GM21526 (cell line): ENCODE data around the gene MAP3K13.
"Not testable (repeated sequence)": the region's sequence is repeated elsewhere in the genome, so short reads cannot be mapped to it uniquely, and the experiment has no call there.

Experiments
- ATAC-seq: cut with Tn5 transposase; IDR thresholded peaks from one replicate; pipeline ENCODE4 v1.9.1; 2021; ENCODE audit warnings: moderate library complexity; ENCODE audit not compliant: unreplicated experiment, low FRiP score

MAP3K13 gene

GRCh38 chr3:185439745-185440466, 77.0 kb downstream of the MAP3K13 start:
- ATAC-seq, result no peak

GRCh38 chr3:185442031-185442430, 79.1 kb downstream of the MAP3K13 start:
- no peak for ATAC-seq

- ATAC-seq, result no peak
Observed at GRCh38 chr3:185444329-185444728, 81.4 kb downstream of the MAP3K13 start.

DNA sequence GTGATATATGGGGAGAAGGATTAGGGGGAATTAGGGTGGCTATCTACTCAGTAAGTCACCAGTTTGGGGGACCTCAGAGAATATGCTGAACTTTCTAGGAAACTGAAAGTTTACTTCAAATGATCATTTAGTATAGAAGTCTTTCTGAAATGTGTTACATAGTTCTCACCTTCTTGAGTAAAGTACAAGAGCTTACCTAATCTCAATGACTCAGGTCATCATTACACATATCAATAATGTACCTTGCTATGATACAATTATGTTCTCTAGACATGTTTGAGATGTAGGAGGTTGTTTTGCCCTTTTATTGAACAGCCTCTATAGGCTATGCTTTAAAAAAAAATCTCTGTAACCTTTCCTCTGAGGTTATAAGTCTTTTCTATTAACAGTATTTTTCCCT, 85.2 kb downstream of the MAP3K13 start:
- no peak for ATAC-seq

- not testable (repeated sequence) for ATAC-seq
Observed at GRCh38 chr3:185451432-185451831, 88.5 kb downstream of the MAP3K13 start.

GRCh38 chr3:185457376-185457775, 94.4 kb downstream of the MAP3K13 start:
- no peak for ATAC-seq

- no peak for ATAC-seq
Observed at GRCh38 chr3:185460309-185460708, 97.4 kb downstream of the MAP3K13 start.

DNA sequence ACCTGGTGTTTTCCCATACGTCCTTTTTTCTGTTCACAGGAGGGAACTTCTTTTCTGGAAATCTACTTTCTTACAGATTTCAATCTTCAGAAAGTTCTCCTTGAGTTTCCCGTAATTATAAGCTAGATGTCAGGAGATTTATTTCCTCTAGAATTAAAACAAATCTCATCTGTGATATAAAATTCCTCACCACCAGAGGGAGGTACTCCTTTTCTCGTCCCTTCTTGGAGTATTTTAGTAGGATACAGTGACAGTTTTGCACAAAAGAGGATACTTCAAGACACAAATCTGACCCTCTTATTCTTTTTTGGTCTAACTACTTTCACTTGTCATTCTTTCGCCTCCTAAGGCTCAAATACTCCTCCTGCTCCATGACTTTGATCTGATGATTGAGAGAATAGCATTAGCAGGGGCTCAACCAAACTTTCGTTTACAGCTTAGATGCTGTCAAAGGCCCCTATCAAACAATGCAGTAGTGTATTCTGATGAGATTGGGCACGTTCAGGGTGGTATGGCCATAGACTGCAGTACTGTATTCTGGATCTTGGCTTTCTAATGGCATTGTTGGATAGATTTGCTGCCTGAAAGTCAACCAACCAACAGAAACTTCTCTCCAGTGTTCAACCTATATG, 97.9 kb downstream of the MAP3K13 start:
- no peak for ATAC-seq

- no peak for ATAC-seq
Observed at GRCh38 chr3:185465471-185465870, 102.5 kb downstream of the MAP3K13 start.

DNA sequence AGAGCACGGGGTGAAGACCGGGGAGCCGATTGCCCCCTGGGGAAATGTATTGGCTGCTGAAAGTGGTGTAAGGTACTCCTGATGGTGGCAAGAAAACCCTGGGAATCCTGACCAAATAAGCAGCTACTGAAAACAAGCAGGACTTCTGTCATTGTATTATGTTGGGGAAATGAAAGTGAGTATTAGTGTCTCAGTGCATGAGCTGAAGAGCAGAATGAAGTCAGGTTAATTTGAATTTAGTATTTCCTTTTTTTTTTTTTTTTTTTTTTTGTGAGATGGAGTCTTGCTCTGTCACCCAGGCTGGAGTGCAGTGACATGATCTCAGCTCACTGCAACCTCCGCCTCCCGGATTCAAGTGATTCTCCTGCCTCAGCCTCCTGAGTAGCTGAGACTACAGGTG, 103.2 kb downstream of the MAP3K13 start:
- ATAC-seq, result not testable (repeated sequence)

DNA sequence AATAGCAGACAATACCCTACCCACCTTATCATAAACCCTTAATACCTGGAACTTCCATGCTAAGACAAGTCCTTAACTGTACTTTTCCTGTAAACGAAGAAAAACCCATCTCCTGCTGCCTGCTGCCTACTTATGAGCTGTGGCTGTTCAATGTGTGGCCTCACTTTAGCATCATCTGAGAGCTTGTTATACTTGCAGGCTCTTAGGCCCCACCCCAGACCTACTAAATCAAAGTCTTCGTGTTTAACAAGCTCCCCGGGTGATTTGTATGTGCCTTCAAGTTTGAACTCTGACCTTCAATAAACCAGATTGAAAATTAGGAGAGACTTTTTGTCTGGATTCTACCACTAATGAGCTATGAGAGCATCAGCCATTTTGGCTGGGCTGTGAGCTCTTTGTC, 106.6 kb downstream of the MAP3K13 start:
- ATAC-seq, result no peak

- ATAC-seq, result no peak
Observed at GRCh38 chr3:185470323-185470722, 107.4 kb downstream of the MAP3K13 start.

DNA sequence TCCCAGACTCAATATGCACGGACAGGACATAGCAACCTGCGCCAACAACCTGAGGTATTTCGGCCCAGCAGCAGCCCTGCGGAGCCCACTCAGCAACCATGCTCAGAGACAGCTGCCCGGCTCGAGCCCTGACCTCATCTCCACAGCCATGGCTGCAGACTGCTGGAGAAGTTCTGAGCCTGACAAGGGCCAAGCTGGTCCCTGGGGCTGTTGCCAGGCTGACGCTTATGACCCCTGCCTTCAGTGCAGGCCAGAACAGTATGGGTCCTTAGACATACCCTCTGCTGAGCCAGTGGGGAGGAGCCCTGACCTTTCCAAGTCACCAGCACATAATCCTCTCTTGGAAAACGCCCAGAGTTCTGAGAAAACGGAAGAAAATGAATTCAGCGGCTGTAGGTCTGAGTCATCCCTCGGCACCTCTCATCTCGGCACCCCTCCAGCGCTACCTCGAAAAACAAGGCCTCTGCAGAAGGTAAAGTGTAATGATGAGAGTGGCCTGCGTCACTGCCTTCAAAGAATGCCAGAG, 110.4 kb downstream of the MAP3K13 start:
- ATAC-seq, result no peak

DNA sequence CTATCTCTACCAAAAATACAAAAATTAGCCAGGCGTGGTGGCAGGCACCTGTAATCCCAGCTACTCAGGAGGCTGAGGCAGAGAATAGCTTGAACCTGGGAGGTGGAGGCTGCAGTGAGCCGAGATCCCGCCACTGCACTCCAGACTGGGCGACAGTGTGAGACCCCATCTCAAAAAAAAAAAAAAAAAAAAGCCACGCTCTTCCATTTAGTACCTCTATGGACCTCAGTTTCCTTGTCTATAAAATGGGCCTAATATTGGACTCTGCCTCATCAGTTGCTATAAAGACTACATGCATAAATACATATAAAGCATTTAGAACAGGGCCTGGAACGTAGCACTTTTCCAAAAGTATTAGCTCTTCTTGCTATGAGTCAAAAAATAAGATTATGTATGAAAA, 112.0 kb downstream of the MAP3K13 start:
- ATAC-seq, result not testable (repeated sequence)

DNA sequence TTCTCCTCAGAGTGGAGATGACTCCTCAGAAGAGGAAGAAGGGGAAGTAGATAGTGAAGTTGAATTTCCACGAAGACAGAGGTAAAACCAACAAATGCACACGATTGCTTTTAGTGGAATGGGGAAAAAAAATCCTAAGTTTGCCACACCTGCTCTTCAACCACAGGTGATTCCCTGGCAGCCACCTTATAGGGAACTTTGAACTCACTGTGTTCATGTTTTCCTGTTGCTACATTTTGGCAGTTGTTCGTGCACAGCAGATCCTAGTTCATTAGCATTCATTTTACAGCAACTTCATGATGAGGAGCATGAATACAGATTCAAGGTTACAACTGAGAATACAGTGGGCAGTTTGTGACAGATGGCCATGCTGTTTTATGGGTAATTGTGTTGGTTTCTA, 114.4 kb downstream of the MAP3K13 start:
- ATAC-seq, result no peak

DNA sequence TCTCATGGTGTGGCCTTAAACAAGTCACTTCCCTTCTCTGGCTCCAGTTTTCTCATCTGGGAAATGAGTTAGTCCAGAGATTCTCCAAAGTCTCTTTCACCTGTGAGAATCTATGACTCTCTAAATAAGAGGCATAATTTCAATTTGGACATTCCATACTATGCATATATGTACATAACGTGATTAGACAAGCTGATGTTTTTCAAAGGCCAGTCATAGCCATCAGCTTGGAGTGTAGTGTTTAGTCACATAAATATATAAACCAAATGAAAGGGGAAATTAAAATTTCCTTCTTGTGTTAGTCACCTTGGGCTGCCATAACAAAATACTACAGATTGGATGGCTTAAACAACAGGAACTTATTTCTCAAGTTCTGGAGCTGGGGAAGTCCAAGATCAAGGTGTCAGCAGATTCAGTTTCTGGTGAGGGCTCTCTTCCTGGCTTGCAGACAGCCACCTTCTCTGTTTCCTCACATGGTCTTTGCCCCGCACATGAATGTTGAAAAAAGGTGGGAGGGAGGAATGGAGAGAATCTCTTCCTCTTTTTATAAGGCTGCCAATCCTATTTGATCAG, 116.5 kb downstream of the MAP3K13 start:
- no peak for ATAC-seq

DNA sequence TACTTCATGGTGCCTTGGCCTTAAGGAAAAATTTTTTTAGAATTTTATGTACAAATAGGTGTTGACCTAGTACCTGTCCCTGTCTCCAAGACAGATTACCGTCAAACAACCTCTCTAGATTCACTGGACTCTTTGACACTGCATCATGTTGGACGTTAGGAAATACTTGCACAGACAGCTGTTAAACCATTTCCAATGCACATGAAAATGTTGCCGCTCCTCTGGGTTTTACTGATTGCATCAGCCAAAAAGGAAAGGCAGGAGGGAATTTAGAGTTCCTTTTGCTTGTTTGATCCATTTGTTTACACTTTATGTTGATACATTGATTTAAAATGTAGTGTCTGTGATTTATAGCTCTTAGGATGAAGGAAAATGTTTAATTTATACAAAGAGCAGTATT, 121.4 kb downstream of the MAP3K13 start:
- ATAC-seq, result no peak

DNA sequence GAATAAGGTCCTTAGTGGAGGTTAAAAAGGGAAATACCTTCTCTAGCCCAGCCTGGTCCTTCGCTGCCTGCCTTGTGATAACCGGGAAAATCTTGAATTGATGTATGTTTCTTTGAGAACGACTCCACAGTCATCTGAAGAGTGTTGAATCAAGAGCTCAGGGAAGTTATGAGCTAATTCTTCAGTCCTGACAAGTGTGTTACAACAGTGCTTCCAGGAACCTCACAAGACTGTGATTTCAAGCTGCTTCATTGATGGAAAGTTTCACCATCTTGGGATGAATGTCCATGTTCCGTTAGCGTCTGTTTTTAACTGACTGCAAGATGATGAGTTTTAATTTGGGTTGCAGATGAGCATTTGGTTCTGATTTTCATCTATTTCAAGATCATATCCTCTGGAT, 123.5 kb downstream of the MAP3K13 start:
- ATAC-seq, result no peak

- no peak for ATAC-seq
Observed at GRCh38 chr3:185488465-185488864, 125.5 kb downstream of the MAP3K13 start.

GRCh38 chr3:185489462-185489861, 126.5 kb downstream of the MAP3K13 start:
- ATAC-seq, result no peak

DNA sequence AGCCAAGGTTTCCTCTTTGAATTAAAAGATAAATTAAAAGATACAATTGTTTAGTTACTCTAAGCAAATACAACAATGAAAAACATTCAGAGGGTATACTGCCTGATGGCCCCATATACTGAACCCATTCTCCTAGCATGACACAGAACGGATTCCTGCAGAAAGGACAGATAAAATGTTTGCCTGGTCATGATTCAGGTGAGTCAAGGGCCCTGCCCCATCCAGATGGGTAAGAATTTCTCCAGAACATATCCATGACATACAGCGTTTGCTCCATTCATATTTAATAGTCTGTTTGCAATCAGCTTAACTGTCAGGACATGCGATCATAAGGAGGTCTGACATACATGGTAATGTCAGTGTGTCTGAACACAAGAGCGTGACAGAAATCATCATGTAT, 127.3 kb downstream of the MAP3K13 start:
- ATAC-seq, result no peak
